NCI-H1417 treated with DMSO at 0.1 percent for 48 hours (cell line): ENCODE data around the gene CMIP.
"Not testable (repeated sequence)": the region's sequence is repeated elsewhere in the genome, so short reads cannot be mapped to it uniquely, and the experiment has no call there.

Source experiments
- DNase-seq: peaks from one replicate; lab custom pipeline; 2025; lab: John Stamatoyannopoulos, UW

Gene CMIP

GRCh38 chr16:81568749-81569087 is 124.1 kb downstream of the CMIP start:
- no peak for DNase-seq

DNA sequence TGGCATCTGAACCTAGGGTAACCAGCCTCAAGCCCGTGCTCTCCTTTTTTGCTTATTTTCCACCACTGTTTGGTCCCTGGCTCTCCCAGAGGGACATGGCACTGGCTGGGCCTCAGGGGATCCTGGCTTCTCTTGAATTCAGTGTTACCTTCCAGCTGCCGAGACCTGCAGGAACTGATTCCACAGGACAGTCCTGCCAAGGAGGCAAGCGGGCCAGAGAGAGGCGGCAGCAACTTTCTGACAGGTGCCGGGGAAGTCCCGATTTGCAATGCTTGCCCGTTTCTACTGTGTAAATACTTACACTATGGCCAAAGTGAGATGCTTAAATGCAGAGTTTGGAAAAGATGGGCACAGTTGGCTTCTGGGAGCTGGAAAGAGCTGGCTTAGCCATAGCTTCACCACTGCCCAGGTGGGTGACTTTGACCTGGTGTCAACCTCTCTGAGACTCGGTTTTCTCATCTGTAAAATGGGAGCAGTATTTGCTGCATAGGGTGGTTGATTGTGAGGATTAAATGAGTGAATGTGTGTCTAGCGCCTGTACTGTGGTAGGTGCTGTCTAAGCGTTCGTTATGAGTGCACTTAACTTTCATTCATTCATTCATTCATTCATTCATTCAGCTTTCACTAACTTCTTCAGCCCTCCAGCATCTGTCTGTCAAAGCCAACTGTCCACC is 124.9 kb downstream of the CMIP start:
- DNase-seq, result no peak

- DNase-seq, result no peak
Observed at GRCh38 chr16:81570151-81570846, 125.7 kb downstream of the CMIP start.

- no peak for DNase-seq
Observed at GRCh38 chr16:81571175-81571574, 126.6 kb downstream of the CMIP start.

DNA sequence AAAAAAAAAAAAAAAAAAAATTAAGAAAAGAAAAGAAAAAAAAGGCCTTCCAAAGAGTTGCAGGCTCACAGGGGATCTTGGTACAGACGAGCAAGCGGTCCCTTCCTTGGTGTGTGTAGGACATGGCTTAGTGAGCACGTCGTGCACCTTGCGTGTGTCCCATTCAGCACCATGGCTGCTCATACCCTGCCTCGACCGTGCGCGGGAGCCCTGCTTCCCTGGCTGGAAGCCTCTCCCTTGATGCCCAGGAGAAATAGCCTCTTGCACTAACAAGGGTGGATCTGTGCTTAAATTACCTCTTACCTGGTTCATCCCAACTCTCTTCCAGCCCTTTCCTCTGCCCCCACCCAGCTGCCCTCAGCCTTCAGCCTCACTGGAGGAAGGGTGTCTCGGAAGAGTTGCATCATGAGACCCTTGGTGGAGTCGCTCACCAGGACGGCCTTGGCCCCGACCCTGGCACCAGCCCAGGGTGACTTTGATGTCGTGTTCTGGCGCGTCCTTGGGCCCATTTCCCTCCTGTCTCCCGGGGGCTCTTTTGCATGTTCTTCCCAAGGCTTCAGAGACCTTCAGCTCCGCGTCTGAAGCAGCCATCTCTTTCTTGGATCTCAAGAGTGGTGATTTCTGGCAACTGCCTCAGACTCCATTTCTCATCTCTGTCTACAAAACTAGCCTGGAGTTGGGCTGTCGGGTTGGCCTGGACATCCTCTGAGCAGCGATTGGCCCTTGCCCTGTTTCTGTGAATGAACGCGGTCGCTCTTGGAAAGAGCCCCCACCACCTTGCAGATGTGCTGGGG is 127.2 kb downstream of the CMIP start:
- no peak for DNase-seq

GRCh38 chr16:81572386-81573144 is 128.0 kb downstream of the CMIP start:
- DNase-seq, result no peak

GRCh38 chr16:81573533-81574020 is 129.0 kb downstream of the CMIP start:
- DNase-seq, result no peak

- DNase-seq, result no peak
Observed at GRCh38 chr16:81574168-81574567, 129.6 kb downstream of the CMIP start.

DNA sequence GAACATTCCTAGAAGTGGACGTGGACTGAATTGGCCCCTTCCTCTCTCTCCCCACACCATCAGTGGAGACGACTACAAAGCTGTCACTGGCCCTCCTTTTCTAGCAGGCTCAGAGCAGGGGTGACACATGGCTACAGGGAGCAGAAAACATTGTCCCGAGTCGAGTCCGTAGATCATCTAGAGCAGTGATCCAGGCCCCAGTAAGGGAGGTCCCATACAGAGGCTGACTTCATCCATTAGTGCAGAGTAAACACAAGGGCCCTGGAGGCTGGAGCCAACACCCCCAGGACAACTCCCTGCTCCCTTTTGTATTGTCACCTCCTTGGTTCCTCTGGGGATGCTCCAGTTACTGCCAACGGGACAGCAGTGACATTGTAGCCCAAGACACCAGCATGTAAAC is 130.7 kb downstream of the CMIP start:
- DNase-seq, result no peak

DNA sequence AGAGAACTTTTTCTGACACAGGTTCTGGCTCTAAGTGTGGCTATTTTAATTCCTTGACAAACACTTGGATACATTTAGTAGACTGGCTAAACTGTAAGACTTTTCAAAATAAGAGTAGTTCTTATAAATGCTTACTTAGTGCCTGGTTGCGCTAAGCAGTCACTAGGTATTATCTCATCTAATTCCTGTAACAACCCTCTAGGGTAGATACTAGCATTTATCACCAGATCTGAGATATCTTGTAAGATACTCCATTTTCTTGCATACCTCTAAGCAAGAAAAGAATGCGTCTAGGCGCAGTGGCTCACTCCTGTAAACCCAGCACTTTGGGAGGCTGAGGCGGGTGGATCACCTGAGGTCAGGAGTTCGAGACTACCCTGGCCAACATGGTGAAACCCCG is 131.2 kb downstream of the CMIP start:
- DNase-seq, result no peak

GRCh38 chr16:81576696-81577095 is 132.1 kb downstream of the CMIP start:
- no peak for DNase-seq

- DNase-seq, result not testable (repeated sequence)
Observed at GRCh38 chr16:81577272-81577671, 132.7 kb downstream of the CMIP start.

GRCh38 chr16:81578076-81578475 is 133.5 kb downstream of the CMIP start:
- DNase-seq, result no peak

DNA sequence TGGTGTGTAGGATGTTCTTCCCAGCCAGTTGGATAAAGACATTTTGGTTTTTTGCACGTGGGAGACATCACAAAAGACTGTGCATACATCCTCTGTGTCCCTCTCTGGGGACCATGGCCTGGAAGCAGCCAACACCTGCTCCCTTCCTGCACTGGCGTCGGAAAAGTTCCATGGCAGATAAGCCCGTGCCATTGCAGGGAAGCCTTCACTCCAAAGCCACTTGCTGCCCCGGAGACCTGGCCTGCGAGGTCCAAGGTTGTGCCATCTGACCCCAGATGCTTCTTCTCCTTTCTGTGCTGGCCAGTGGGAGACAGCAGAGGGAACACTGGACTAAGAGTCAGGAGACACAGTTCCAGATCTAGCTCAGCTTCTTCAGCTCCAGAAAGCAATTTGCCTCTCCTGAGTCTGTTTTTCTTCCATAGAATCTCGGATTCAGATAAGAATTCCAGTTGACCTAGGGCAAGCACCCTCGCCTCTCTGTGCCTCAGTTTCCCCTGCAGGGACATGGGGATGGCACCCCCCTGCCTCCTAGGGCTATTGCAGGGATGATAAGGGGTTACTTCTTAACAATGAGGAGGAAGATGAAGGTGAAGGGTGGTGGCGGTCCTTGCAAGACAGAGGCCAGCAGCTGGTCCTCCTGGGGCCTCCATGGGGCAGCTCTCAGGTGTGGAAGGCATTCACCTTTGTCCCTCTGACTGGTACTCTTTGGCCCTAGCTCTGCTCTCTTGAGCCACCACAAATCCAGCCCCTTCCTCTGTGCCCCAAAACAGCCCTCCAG is 134.2 kb downstream of the CMIP start:
- no peak for DNase-seq

- DNase-seq, result no peak
Observed at GRCh38 chr16:81581107-81581506, 136.5 kb downstream of the CMIP start.

GRCh38 chr16:81582655-81583441 is 138.2 kb downstream of the CMIP start:
- DNase-seq, result no peak

DNA sequence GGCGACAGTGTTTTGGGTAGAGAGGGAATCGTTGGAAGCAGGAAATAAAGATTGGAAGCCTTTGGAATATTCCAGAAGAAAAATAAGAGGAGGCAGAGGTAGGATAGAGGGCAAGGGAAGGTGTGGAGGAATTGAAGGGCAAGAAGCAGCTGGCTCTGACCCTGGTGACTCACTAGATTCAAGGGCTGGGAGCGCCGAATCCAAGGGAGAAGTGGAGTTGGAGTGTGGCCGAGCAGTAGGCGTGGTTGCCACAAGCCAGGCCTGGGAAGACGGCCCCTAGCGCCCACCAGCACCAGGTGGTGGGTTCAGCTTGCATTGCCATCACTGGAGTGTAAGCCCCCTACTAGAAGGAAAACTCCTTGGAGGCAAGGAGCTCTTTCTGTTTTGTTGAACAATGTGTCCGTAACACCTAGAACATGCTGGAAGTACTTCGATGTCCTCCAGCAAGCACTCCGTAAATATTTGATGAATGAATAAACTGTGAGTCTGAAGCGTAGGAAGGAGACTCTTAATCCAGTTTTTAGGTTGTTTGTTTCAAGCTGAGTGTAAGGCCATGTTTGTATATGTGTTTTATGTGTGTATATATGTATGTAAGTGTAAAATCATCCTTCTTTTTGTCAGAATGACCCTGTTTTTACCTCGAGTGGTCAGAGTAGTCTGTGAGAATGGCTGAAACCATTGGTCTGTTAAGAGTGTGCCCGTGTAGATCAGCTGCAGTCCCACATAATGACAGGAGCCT is 139.5 kb downstream of the CMIP start:
- no peak for DNase-seq

- DNase-seq, result no peak
Observed at GRCh38 chr16:81585785-81586184, 141.2 kb downstream of the CMIP start.

GRCh38 chr16:81586417-81586816 is 141.8 kb downstream of the CMIP start:
- no peak for DNase-seq
